ENCODE measurements around the gene BTN3A1.

BTN3A1 gene

GRCh38 chr6:26379740-26380139, 22.3 kb upstream of the BTN3A1 start:
- DNase-seq (ENCODE audit: low read depth in 2 of 2) = no peak

GRCh38 chr6:26380256-26380655, 21.8 kb upstream of the BTN3A1 start:
- DNase-seq (ENCODE audit: low read depth in 2 of 2) = no peak

GRCh38 chr6:26382121-26382520, 20.0 kb upstream of the BTN3A1 start:
- no peak for DNase-seq (ENCODE audit: low read depth in 2 of 2)

GRCh38 chr6:26383624-26384417, 18.3 kb upstream of the BTN3A1 start:
- no peak for DNase-seq (ENCODE audit: low read depth in 2 of 2)

DNA sequence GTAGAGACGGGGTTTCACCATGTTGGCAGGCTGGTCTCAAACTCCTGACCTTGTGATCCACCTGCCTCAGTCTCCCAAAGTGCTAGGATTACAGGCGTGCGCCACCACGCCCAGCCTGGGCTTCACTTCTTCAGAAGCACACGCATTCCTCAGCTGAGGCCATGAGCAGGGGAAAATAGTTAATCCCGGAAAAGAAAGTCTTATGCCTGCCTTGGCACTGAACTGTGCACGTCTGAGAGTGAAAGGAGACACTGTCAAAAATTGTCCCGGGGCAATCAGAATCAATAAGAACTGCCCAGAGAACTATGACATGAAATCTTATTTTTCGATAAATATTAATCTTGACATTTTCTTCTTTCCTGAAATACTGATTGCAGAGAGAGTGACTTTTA, 16.3 kb upstream of the BTN3A1 start:
- DNase-seq (ENCODE audit: low read depth in 2 of 2) = no peak

GRCh38 chr6:26387565-26387964, 14.5 kb upstream of the BTN3A1 start:
- no peak for DNase-seq (ENCODE audit: low read depth in 2 of 2)

- DNase-seq (ENCODE audit: low read depth in 2 of 2) = no peak
These were observed 14.1 kb upstream of the BTN3A1 start for GRCh38 chr6:26388014-26388413.

GRCh38 chr6:26388441-26388840, 13.6 kb upstream of the BTN3A1 start:
- no peak for DNase-seq (ENCODE audit: low read depth in 2 of 2)

GRCh38 chr6:26389349-26389894, 12.7 kb upstream of the BTN3A1 start:
- no peak for DNase-seq (ENCODE audit: low read depth in 2 of 2)

DNA sequence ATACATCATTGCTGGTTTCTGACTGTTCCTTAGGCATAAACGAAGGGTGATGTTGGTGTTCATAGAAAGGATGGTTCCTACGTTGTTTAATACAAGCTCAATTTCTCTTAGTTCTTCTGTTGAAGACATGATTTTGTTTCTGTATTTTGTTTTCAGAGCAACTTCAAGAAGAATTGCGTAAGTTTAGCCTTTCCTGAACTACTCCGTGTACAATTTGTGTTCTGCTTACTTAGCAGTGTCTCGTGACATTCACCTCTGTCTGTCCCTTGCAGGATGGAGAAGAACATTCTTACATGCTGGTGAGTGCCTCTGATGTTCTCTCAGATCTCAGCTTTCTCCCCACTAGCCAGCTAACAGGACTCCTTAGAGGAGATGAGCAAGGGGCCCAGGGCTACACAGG, 11.5 kb upstream of the BTN3A1 start:
- no peak for DNase-seq (ENCODE audit: low read depth in 2 of 2)

DNA sequence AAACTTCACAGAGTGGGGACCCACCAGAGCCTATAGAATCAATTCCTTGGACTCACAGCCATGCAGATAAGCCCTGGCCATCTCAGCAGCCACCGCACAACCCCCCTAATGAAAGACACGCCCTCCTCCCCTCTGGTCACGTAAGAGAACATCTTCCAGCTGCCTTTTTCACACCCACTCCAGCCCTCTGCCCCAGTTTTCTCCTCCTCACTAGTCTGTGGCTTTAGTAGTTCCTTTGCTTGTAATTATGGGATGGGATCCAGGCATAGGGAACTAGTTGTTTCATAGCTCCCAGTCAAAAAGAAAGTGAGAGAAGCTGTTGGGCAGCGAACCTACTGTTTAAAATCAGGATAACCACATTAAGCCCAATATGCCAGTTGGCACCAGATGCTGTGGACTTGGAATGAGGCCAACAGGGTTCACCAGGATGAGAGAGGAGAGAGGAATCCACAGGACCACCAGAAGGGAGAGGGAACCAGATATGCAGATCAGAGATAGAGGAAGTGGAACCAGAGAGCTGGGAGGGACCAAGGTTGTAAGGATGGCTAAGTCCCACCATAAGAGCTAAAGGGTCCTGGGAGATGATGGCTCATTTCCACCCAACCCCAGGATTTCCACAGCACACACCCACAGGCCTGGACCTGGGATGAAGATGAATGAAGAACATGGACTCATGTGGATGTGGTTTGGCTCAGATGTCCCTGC, 9.0 kb upstream of the BTN3A1 start:
- DNase-seq (ENCODE audit: low read depth in 2 of 2) = no peak

DNA sequence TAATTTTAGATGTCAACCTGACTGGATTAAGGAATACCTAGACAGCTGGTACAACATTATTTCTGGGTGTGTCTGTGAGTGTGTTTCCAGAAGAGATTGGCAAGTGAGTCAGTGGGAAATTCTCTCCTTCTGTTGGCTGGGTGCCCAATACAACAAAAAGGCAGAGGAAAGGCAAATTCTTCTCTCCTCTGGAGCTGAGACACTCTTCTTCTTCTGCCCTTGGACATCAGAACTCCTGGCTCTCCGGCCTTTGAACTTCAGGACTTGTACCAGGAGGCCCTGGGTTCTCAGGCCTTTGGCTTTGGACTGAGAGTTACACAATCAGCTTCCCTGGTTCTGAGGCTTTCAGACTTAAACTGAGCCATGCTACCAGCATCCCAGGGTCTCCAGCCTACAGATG, 7.8 kb upstream of the BTN3A1 start:
- DNase-seq (ENCODE audit: low read depth in 2 of 2) = no peak

- DNase-seq (ENCODE audit: low read depth in 2 of 2) = no peak
These were observed 3.5 kb upstream of the BTN3A1 start for GRCh38 chr6:26398555-26398954.

DNA sequence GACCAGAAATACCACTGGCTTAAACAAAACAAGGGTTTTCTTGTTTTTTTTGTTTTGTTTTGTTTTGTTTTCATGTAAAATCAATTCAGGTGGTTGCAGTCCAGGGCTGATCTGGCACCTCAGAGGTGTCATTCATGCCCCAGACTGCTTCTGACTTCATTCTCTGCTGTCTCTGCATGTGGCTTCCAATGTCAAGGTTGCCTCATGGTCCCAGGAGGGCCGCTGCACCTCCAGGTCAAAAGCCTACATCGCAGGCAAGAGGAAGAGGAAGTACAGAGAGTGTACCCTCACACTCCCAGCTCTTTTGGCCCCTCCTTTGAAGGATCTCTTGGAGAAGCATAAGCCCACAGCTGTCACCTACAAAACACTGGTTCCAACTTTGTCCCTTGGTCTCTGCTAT, 1.4 kb upstream of the BTN3A1 start:
- no peak for DNase-seq (ENCODE audit: low read depth in 2 of 2)

GRCh38 chr6:26401389-26401986, 587 bp upstream of the BTN3A1 start:
- no peak for DNase-seq (ENCODE audit: low read depth in 2 of 2)

- DNase-seq (ENCODE audit: low read depth in 2 of 2) = no peak
These were observed 1.8 kb downstream of the BTN3A1 start for GRCh38 chr6:26403893-26404292.

DNA sequence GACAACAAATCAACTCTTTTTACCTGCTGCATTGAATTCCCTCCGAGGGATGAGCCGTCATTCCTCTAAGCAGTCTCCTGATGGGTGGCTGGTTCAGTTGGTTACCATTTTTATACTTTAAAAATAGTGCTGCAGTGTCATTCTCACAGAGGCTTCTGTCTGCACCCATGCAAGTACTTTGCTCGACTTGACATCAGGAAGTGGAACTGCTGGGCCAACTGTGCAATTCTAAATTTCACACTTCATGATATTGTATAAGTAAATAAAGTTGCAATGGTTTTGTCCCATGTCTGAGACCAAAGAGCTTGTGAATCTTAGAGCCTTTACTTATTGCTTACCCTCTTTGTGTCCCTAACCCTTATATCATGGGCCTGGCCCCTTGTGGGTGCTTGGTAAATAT, 2.5 kb downstream of the BTN3A1 start:
- DNase-seq (ENCODE audit: low read depth in 2 of 2) = no peak

GRCh38 chr6:26408828-26409730, 7.0 kb downstream of the BTN3A1 start:
- DNase-seq (ENCODE audit: low read depth in 2 of 2) = no peak

- no peak for DNase-seq (ENCODE audit: low read depth in 2 of 2)
These were observed 9.7 kb downstream of the BTN3A1 start for GRCh38 chr6:26411751-26412150.

DNA sequence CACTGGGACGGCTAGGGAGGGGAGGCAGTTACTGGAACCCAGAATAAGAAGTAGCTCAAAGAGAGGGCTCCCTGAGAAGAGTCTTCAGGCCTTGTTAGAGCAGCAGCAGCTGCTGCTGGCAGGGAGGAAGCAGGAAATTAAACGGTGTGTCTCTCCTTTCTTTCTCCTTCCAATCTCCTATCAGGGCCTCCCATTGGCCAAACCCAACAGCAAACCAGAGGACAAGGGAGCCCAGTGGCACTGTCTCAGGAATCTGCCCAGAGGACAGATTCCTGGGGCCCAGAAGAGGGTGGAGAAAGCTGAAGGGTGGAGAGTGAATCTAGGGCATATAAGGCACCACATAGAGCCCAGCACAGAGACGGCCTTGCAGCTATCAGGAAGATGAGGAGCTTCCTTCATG, 10.2 kb downstream of the BTN3A1 start:
- no peak for DNase-seq (ENCODE audit: low read depth in 2 of 2)

- DNase-seq (ENCODE audit: low read depth in 2 of 2) = no peak
These were observed 10.9 kb downstream of the BTN3A1 start for GRCh38 chr6:26412954-26413353.

GRCh38 chr6:26414281-26414680, 12.2 kb downstream of the BTN3A1 start:
- no peak for DNase-seq (ENCODE audit: low read depth in 2 of 2)
